OCI-LY7 (cell line): ENCODE measurements around the gene MARS1. TPM values are rescaled to one million over a fixed set of nuclear protein-coding genes. Genes with fewer than 3 reads are reported as not detected.

Experiments used
- BruUV-seq: library from RNA; stranded (reverse); fragments of 400-500 nt; replicated peaks from 2 replicates; lab custom pipeline; 2021; lab: Mats Ljungman, UMichigan
- CTCF ChIA-PET: fragments of 300-600 bp; sonication (Branson Sonifier 250); formaldehyde crosslinking; loops from one replicate; lab custom pipeline; 2022; ENCODE audit warnings: antibody characterized with exemption; ENCODE audit not compliant: unreplicated experiment; lab: Charles Lee
- POLR2A ChIA-PET: fragments of 300-600 bp; sonication (Branson Sonifier 250); formaldehyde crosslinking; loops from one replicate; lab custom pipeline; 2022; ENCODE audit warnings: antibody characterized with exemption; lab: Charles Lee
- DNase-seq: peaks from one replicate; pipeline ENCODE4 v3.0.0-alpha.2; 2015; ENCODE audit warnings: low spot score
- H2AFZ ChIP-seq: fragments of 200-600 bp; sonication (generic), shearing (Covaris generic); 2 replicates; pipeline ENCODE4 v1.6.1; 2014; ENCODE audit warnings: mild to moderate bottlenecking, antibody characterized with exemption, low read length, moderate library complexity
- H3K27ac ChIP-seq: fragments of 200-600 bp; sonication (generic); 2 replicates; pipeline ENCODE4 v1.5.1; 2014; ENCODE audit warnings: mixed run types, low read depth, mild to moderate bottlenecking, moderate library complexity, low read length, inconsistent platforms; ENCODE audit not compliant: poor library complexity, severe bottlenecking
- H3K36me3 ChIP-seq: fragments of 200-600 bp; sonication (generic); 2 replicates; pipeline ENCODE4 v1.6.1; 2014; ENCODE audit warnings: mild to moderate bottlenecking, antibody characterized with exemption, low read length, moderate library complexity, mixed read lengths; ENCODE audit not compliant: insufficient read depth
- H3K4me1 ChIP-seq: fragments of 200-600 bp; sonication (generic); 2 replicates; pipeline ENCODE4 v1.5.1; 2014; ENCODE audit warnings: mild to moderate bottlenecking, low read length; ENCODE audit not compliant: insufficient read depth, poor library complexity, severe bottlenecking
- H3K4me2 ChIP-seq: fragments of 200-600 bp; sonication (generic); 2 replicates; pipeline ENCODE4 v1.6.1; 2014; ENCODE audit warnings: mild to moderate bottlenecking, low read length
- H3K4me3 ChIP-seq: fragments of 200-600 bp; sonication (generic); 2 replicates; pipeline ENCODE4 v1.5.1; 2014; ENCODE audit warnings: mild to moderate bottlenecking, low read depth, low read length; ENCODE audit not compliant: poor library complexity, severe bottlenecking
- H3K79me2 ChIP-seq: fragments of 200-600 bp; sonication (generic); 2 replicates; pipeline ENCODE4 v1.6.1; 2016; ENCODE audit warnings: low read depth, mild to moderate bottlenecking, low read length, moderate library complexity, mixed read lengths; ENCODE audit not compliant: insufficient read depth
- H3K9me2 ChIP-seq: fragments of 200-600 bp; sonication (generic); 2 replicates; pipeline ENCODE4 v1.6.1; 2016; ENCODE audit warnings: mild to moderate bottlenecking, low read length, mixed read lengths; ENCODE audit not compliant: insufficient read depth
- H3K9me3 ChIP-seq: fragments of 200-600 bp; sonication (generic); 2 replicates; pipeline ENCODE4 v1.6.1; 2014; ENCODE audit warnings: mild to moderate bottlenecking, mixed run types, low read length, mixed read lengths
- H4K20me1 ChIP-seq: fragments of 200-600 bp; sonication (generic); 2 replicates; pipeline ENCODE4 v1.6.1; 2014; ENCODE audit warnings: mild to moderate bottlenecking, antibody characterized with exemption, low read length, moderate library complexity, mixed read lengths; ENCODE audit not compliant: insufficient read depth
- CTCF ChIP-seq: fragments of 200-600 bp; sonication (generic); conservative IDR thresholded peaks from 2 replicates; pipeline ENCODE4 v1.5.1; 2014; ENCODE audit warnings: mild to moderate bottlenecking, antibody characterized with exemption, low read length, moderate library complexity, mixed read lengths
- EZH2phosphoT487 ChIP-seq: fragments of 200-600 bp; sonication (generic); IDR thresholded peaks from 2 replicates; pipeline ENCODE4 v1.6.1; 2018; ENCODE audit warnings: low read depth, borderline replicate concordance, mild to moderate bottlenecking, mixed run types, antibody characterized with exemption, low read length, moderate library complexity, mixed read lengths
- intact Hi-C: fragments of 100-400 bp; cut with micrococcal nuclease; formaldehyde crosslinking; loops from one replicate; pipeline ENCODE4 v1.10.0; 2022; ENCODE audit not compliant: unreplicated experiment
- total RNA-seq, 2 experiments: library from RNA; depleted of rRNA in 1 of 2; stranded (reverse); fragments of >200 nt in 1 of 2; shearing (Covaris generic) in 1 of 2; gene quantifications; 2 replicates each; pipeline ENCODE4 v1.2.3, GENCODE V29; 2014 to 2022

MARS1 gene
- total RNA-seq, 2 experiments from 2014 or later: 272 to 465 TPM

- H3K4me3 ChIP-seq: peak overlapping the region; percentile 77
- no TSS peak for BruUV-seq
- POLR2A ChIA-PET: interaction anchor here (0.6 to 1.4 kb wide), 4 partner anchors 16 to 232 kb away, joined by 3 to 6 read pairs (median 4); partner anchors contain the start of genes ARHGAP9 and SHMT2
- TF ChIP-seq EZH2phosphoT487 (no peak), CTCF (no peak)
- peaks cover 26% of the 10 kb centered on the region for H3K4me1 ChIP-seq
- H3K4me2 ChIP-seq: peak overlapping the region; percentile 90
- no peaks in the 10 kb centered on the region for H3K9me2 ChIP-seq
- peak overlapping the region; percentile 63; the same call in 1 of the 2 replicates for H2AFZ ChIP-seq
- CTCF ChIA-PET: interaction anchor here (0.6 to 1.1 kb wide), 2 partner anchors 13 to 263 kb away, joined by 3 to 4 read pairs; no protein-coding TSS in a partner anchor
- peak overlapping the region; percentile 67 for H3K27ac ChIP-seq
- H3K9me3 ChIP-seq: no peaks in the 10 kb centered on the region
- DNase-seq: peak; percentile 69
- H3K36me3 ChIP-seq: no peaks in the 10 kb centered on the region
- intact Hi-C loops: loop anchor here (5.0 kb wide), 1 partner anchor 219 kb away; no protein-coding TSS in a partner anchor
- H4K20me1 ChIP-seq: no peaks in the 10 kb centered on the region
- H3K79me2 ChIP-seq: no peaks in the 10 kb centered on the region
These were observed 26.5 kb upstream of the MARS1 start for GRCh38 chr12:57461276-57461916.

GRCh38 chr12:57461917-57462250 is 26.0 kb upstream of the MARS1 start:
- TF ChIP-seq CTCF: no peak
- no peak for TF ChIP-seq EZH2phosphoT487
- H3K4me1 ChIP-seq: peaks cover 26% of the 10 kb centered on the region
- ChIA-PET CTCF (interaction anchor here (1.1 kb wide), 1 partner anchor 12 kb away, joined by 3 read pairs; no protein-coding TSS in a partner anchor), POLR2A (interaction anchor here (0.6 to 1.4 kb wide), 2 partner anchors 16 to 154 kb away, joined by 3 to 6 read pairs; no protein-coding TSS in a partner anchor)
- H2AFZ ChIP-seq: peak overlapping the region; percentile 63; the same call in 1 of the 2 replicates
- BruUV-seq: no TSS peak
- H3K36me3 ChIP-seq: no peaks in the 10 kb centered on the region
- H3K79me2 ChIP-seq: no peaks in the 10 kb centered on the region
- intact Hi-C loops: loop anchor here (1.0 to 5.0 kb wide), 2 partner anchors 16 to 220 kb away; no protein-coding TSS in a partner anchor
- H3K4me3 ChIP-seq: peak overlapping the region; percentile 77
- H4K20me1 ChIP-seq: no peaks in the 10 kb centered on the region
- H3K27ac ChIP-seq: peak overlapping the region; percentile 67
- no peaks in the 10 kb centered on the region for H3K9me2 ChIP-seq
- peak overlapping the region; percentile 90 for H3K4me2 ChIP-seq
- no peaks in the 10 kb centered on the region for H3K9me3 ChIP-seq
- DNase-seq: peak; percentile 37
